H1 (cell line): Measurements from ENCODE around the gene FJX1. TPM values are rescaled to one million over a fixed set of nuclear protein-coding genes. Genes with fewer than 3 reads are reported as not detected.

Experiments
- EZH2 ChIP-seq: fragments of 200-600 bp; sonication (generic); IDR thresholded peaks from 2 replicates; pipeline ENCODE4 v1.7.1; 2012; ENCODE audit warnings: low read depth, mild to moderate bottlenecking, moderate library complexity, low read length, inconsistent platforms; ENCODE audit not compliant: severe bottlenecking
- RXRA ChIP-seq: IDR thresholded peaks from 2 replicates; pipeline ENCODE4 v1.6.1; 2011; ENCODE audit warnings: low read depth, mild to moderate bottlenecking, low read length, moderate library complexity; ENCODE audit not compliant: insufficient read depth
- TCF12 ChIP-seq: IDR thresholded peaks from 2 replicates; pipeline ENCODE4 v1.6.1; 2011; ENCODE audit warnings: low read depth, mild to moderate bottlenecking, low read length
- ZNF274 ChIP-seq: IDR thresholded peaks from 2 replicates; pipeline ENCODE4 v1.7.0; 2012; ENCODE audit warnings: low read length, borderline replicate concordance; ENCODE audit errors: extremely low read depth
- polyA plus RNA-seq, 7 experiments: library from polyadenylated mRNA; depleted of rRNA in 3 of 7; stranded (reverse) in 5 of 7; unstranded in 2 of 7; fragments of >200 nt in 5 of 7; fragments of 200-250 nt in 2 of 7; gene quantifications; 1 replicate in 5 of 7; 2 replicates in 1 of 7; 4 replicates in 1 of 7; pipeline versions ENCODE4 v1.2.1 to v1.2.3, GENCODE V29; 2011 to 2013; ENCODE audit warnings: missing spikeins in 2 of 7, mixed read lengths in 2 of 7
- total RNA-seq: library from RNA; stranded (reverse); fragmentation: NEBNext Ultra II Directional; extraction: Animal tissue kit (Norgen Biotek cat#: 25700); gene quantifications from 2 replicates; pipeline ENCODE4 v1.2.1, GENCODE V29; 2021

The FJX1 gene
- total and polyA plus RNA-seq, 2 of the 8 experiments (the other 6 are each of a cell fraction or from before 2014, with no cell fraction given), result 6.3 to 13.3 TPM

DNA sequence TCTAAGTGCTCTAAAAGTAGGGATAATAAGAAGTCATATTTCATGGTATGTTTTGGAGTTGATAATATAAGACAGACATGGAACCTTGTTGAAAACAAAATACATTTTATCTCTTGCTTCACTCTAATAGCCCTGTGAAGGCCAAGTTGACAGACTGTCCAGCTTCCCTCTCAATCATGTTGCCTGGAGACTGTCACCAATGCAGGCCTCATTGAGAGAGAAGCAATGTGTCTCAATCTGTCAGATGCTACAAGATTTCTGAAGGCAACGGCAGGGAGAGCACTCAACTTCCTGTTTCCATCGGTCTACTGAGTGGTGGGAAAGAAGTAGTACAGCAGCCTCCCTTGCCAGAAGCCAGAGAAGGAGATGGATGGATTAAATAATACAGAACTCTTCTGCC, 23.6 kb upstream of the FJX1 start (continued):
- TF ChIP-seq EZH2 (no peak), RXRA (no peak), ZNF274 (no peak), TCF12 (no peak)
